ENCODE measurements around the gene OR1D5. TPM values are rescaled to one million over a fixed set of nuclear protein-coding genes. Genes with fewer than 3 reads are reported as not detected.

OR1D5 gene
- total and polyA plus RNA-seq, 2 of the 8 experiments (the other 6 are each of a cell fraction or from before 2014, with no cell fraction given) = not detected

DNA sequence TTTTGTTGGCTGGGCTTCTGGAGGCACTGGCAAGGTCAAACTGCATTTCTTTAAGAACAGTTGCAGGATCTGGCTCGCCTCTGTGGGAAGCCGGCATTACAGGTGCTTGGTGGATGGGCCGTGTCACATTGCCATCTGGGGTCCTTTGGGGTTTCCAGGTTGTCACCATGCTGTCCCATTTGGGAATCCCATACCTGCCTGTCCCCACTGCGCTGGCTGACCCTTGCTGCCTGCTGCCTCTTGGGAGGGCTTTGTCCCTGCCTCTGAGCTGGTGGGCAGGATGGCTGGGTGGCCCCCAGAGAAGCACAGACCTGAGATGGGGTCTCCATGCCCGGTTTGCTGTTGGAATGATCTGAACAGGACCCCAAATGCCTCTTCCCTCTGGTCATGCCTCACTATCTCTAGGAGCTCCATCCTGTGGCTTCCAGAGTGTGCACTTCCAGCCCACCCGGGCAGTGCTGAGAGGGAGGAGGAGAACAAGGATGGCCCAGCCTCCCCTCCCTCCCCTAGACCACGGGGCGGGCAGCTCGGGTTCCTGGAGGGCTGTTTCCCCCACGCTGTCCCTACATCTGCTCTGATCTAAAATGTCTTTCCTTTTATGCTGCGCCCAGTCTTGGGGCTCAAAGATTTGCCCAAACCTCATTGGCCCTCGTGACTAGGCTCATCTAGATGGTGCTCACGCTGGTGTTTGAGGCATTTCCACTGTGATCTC, 28.0 kb downstream of the OR1D5 start (continued):
- TF ChIP-seq BCL11A (IDR thresholded peaks at IDR 0.05; ENCODE audit: low read depth in 2 of 2, low read length in 2 of 2) = no peak
- TF ChIP-seq RNF2 (IDR thresholded peaks at IDR 0.05; ENCODE audit: borderline replicate concordance, low read depth, low read length, missing control alignments, poor library complexity, severe bottlenecking) = no peak
- TF ChIP-seq, protein P1, sequence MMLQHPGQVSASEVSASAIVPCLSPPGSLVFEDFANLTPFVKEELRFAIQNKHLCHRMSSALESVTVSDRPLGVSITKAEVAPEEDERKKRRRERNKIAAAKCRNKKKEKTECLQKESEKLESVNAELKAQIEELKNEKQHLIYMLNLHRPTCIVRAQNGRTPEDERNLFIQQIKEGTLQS (IDR thresholded peaks at IDR 0.05; ENCODE audit: insufficient read depth, low read depth, low read length) = no peak
- no peak for TF ChIP-seq E2F6 (IDR thresholded peaks at IDR 0.05)
- TF ChIP-seq POLR2AphosphoS5 (IDR thresholded peaks at IDR 0.05; ENCODE audit: low read depth, low read length) = no peak
- TF ChIP-seq SIX5 (IDR thresholded peaks at IDR 0.05; ENCODE audit: low read depth, low read length) = no peak
